Natural killer cell (primary cell): Measurements from ENCODE around the gene MTMR6. TPM values are rescaled to one million over a fixed set of nuclear protein-coding genes. Genes with fewer than 3 reads are reported as not detected.
"Not testable (repeated sequence)": the region's sequence is repeated elsewhere in the genome, so short reads cannot be mapped to it uniquely, and the experiment has no call there.

Experiments
- ATAC-seq, 3 donors: fragments of 150-1000 bp in 2 of 3; fragments of 200-7000 bp in 1 of 3; cut with Tn5 transposase; 1 replicate in 1 of 3; 2 replicates in 2 of 3; pipeline ENCODE4 v1.10.0; 2021; ENCODE audit warnings: mild to moderate bottlenecking in 2 of 3, moderate library complexity in 2 of 3
- DNase-seq, 2 donors: peaks; one replicate each; pipeline versions ENCODE4 v3.0.0 to v3.0.0-alpha.2; 2013 to 2021; ENCODE audit warnings: mixed read lengths in 1 of 2
- H3K27ac ChIP-seq: one replicate; pipeline ENCODE4 v1.5.1; 2013; ENCODE audit warnings: mild to moderate bottlenecking, low read length
- H3K27me3 ChIP-seq: one replicate; pipeline ENCODE4 v1.6.1; 2013; ENCODE audit warnings: low read length; ENCODE audit not compliant: control insufficient read depth, insufficient read depth
- H3K36me3 ChIP-seq: one replicate; pipeline ENCODE4 v1.6.1; 2013; ENCODE audit warnings: low read length; ENCODE audit not compliant: control insufficient read depth, insufficient read depth
- H3K4me1 ChIP-seq: one replicate; pipeline ENCODE4 v1.6.1; 2013; ENCODE audit warnings: low read length; ENCODE audit not compliant: control insufficient read depth, insufficient read depth
- H3K4me3 ChIP-seq: one replicate; pipeline ENCODE4 v1.5.1; 2013; ENCODE audit warnings: low read length
- H3K9me3 ChIP-seq: one replicate; pipeline ENCODE4 v1.6.1; 2013; ENCODE audit warnings: low read length; ENCODE audit not compliant: control insufficient read depth, insufficient read depth
- H3K27ac Mint-ChIP-seq, 2 donors: one replicate each; pipeline ENCODE4 v1.8.0; 2022; ENCODE audit warnings: mild to moderate bottlenecking in 2 of 2, mixed read lengths in 2 of 2, moderate library complexity in 1 of 2
- H3K27me3 Mint-ChIP-seq, 2 donors: one replicate each; pipeline ENCODE4 v1.8.0; 2022; ENCODE audit warnings: low read depth in 2 of 2, mixed read lengths in 2 of 2
- H3K36me3 Mint-ChIP-seq: one replicate; pipeline ENCODE4 v1.8.0; 2022; ENCODE audit warnings: mixed read lengths
- H3K4me1 Mint-ChIP-seq, 2 donors: one replicate each; pipeline ENCODE4 v1.8.0; 2022; ENCODE audit warnings: mixed read lengths in 2 of 2
- H3K4me3 Mint-ChIP-seq: one replicate; pipeline ENCODE4 v1.8.0; 2022; ENCODE audit warnings: mild to moderate bottlenecking, moderate library complexity, mixed read lengths
- H3K9me3 Mint-ChIP-seq, 2 donors: one replicate each; pipeline ENCODE4 v1.8.0; 2022; ENCODE audit warnings: mixed read lengths in 2 of 2
- CTCF ChIP-seq: fragments of 200-600 bp; IDR thresholded peaks from one replicate; pipeline ENCODE4 v1.8.0; 2022; ENCODE audit warnings: antibody characterized with exemption
- WGBS: methylation state at CpG from one replicate; pipeline ENCODE4 v1.1.7; 2013; ENCODE audit warnings: missing lambda C conversion rate; ENCODE audit not compliant: insufficient coverage; 5-methylcytosine and 5-hydroxymethylcytosine counted together
- intact Hi-C: fragments of 100-400 bp; cut with micrococcal nuclease; formaldehyde crosslinking; loops from one replicate; pipeline ENCODE4 v1.14.2; 2022
- total RNA-seq, 4 donors: library from RNA; stranded (reverse); fragments of 120-200 nt in 1 of 4; gene quantifications; one replicate each; pipeline versions ENCODE4 v1.2.3 to v1.2.4, GENCODE V29; 2013 to 2022

MTMR6 gene
- total RNA-seq, 3 donors from 2014 or later (not counting 1 experiment from before 2014, with no cell fraction given) = 16.4 to 18.1 (median 17.3) TPM

GRCh38 chr13:25329706-25330105 is 42.4 kb upstream of the MTMR6 start:
- Mint-ChIP-seq H3K27me3 (no peaks in the 10 kb centered on the region), H3K27ac (no peak overlapping the region), H3K4me3 (no peak overlapping the region), H3K9me3 (no peaks in the 10 kb centered on the region), H3K36me3 (peaks cover 19% of the 10 kb centered on the region), H3K4me1 (no peaks in the 10 kb centered on the region)
- Histone ChIP-seq H3K4me3 (no peak overlapping the region), H3K4me1 (no peaks in the 10 kb centered on the region), H3K36me3 (peaks cover 86% of the 10 kb centered on the region), H3K9me3 (no peaks in the 10 kb centered on the region), H3K27ac (no peak overlapping the region), H3K27me3 (no peaks in the 10 kb centered on the region)
- no peak for TF ChIP-seq CTCF
- no peak for ATAC-seq
- WGBS = 95% methylated on average over 4 of the region's 4 CpGs
- intact Hi-C loops = no loop called here
- DNase-seq = no peak

- ATAC-seq = no peak
- TF ChIP-seq CTCF = no peak
These were observed 36.8 kb upstream of the MTMR6 start for GRCh38 chr13:25324100-25324499.

GRCh38 chr13:25319771-25320170 is 32.5 kb upstream of the MTMR6 start:
- TF ChIP-seq CTCF = no peak
- H3K9me3 Mint-ChIP-seq = no peaks in the 10 kb centered on the region
- no peak overlapping the region for H3K27ac ChIP-seq
- no peaks in the 10 kb centered on the region for H3K27me3 Mint-ChIP-seq
- H3K36me3 ChIP-seq = peaks cover 68% of the 10 kb centered on the region
- H3K27ac Mint-ChIP-seq = no peak overlapping the region
- WGBS = no CpG with 5 or more reads among the region's 1 CpG
- H3K27me3 ChIP-seq = no peaks in the 10 kb centered on the region
- no peak for ATAC-seq
- no peak for DNase-seq
- H3K4me3 Mint-ChIP-seq = no peak overlapping the region
- no peak overlapping the region for H3K4me3 ChIP-seq
- H3K4me1 Mint-ChIP-seq = no peaks in the 10 kb centered on the region
- H3K4me1 ChIP-seq = no peaks in the 10 kb centered on the region
- intact Hi-C loops = no loop called here
- H3K36me3 Mint-ChIP-seq = no peaks in the 10 kb centered on the region
- no peaks in the 10 kb centered on the region for H3K9me3 ChIP-seq

More at GRCh38 chr13:25324100-25324499, 36.8 kb upstream of the MTMR6 start:
- Histone ChIP-seq H3K4me3 (no peak overlapping the region), H3K27ac (no peak overlapping the region), H3K36me3 (peaks cover 78% of the 10 kb centered on the region), H3K9me3 (no peaks in the 10 kb centered on the region), H3K4me1 (no peaks in the 10 kb centered on the region), H3K27me3 (no peaks in the 10 kb centered on the region)
- 93% methylated on average over 1 of the region's 2 CpGs for WGBS
- DNase-seq = no peak
- H3K27ac Mint-ChIP-seq = no peak overlapping the region
- no peaks in the 10 kb centered on the region for H3K4me1 Mint-ChIP-seq
- H3K9me3 Mint-ChIP-seq = no peaks in the 10 kb centered on the region
- no peak overlapping the region for H3K4me3 Mint-ChIP-seq
- no peaks in the 10 kb centered on the region for H3K27me3 Mint-ChIP-seq
- H3K36me3 Mint-ChIP-seq = peaks cover 11% of the 10 kb centered on the region
- intact Hi-C loops = no loop called here

GRCh38 chr13:25318946-25319345 is 31.7 kb upstream of the MTMR6 start:
- H3K9me3 Mint-ChIP-seq, intact Hi-C loops, H3K27ac ChIP-seq, H3K27ac Mint-ChIP-seq, H3K27me3 Mint-ChIP-seq, H3K4me1 Mint-ChIP-seq, DNase-seq, H3K4me3 ChIP-seq, H3K27me3 ChIP-seq, H3K4me3 Mint-ChIP-seq, ATAC-seq, H3K9me3 ChIP-seq, H3K36me3 Mint-ChIP-seq, H3K4me1 ChIP-seq: not testable (repeated sequence)
- peaks cover 71% of the 10 kb centered on the region for H3K36me3 ChIP-seq
- WGBS = 80% methylated on average over 1 of the region's 4 CpGs
